ENCODE results near the gene LRRC9. TPM values are rescaled to one million over a fixed set of nuclear protein-coding genes. Genes with fewer than 3 reads are reported as not detected.

Gene LRRC9
- total RNA-seq, 4 donors from 2014 or later: under 0.01 to 0.11 TPM; not detected in 2

DNA sequence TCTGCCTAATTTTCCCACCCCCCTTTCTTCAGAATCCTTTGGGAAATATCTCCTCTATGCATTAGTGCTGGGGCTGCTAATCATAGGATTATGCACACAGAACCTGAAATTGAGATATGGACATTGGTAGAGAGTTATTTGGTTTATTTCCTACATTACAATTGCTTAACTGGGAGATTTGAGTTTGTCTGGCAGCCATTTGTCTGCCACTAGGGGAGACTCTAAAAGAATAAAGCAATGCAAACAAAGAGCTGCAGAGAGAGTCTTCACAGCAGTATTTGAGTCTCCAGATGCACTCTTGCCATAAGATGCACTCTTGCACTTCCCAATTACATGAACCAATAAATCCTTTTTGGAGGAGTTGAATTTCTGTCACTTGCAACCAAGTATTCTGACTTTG lies 159.8 kb downstream of the LRRC9 start:
- Histone ChIP-seq H3K4me3 (replicated peaks in 1 of 3) (no peak overlapping the region), H3K4me1 (no peaks in the 10 kb centered on the region), H3K27ac (no peak overlapping the region), H3K27me3 (no peaks in the 10 kb centered on the region), H3K9me3 (no peaks in the 10 kb centered on the region), H3K36me3 (no peaks in the 10 kb centered on the region)
- intact Hi-C loops (cut with DNase I): no loop called here
- TF ChIP-seq POLR2A (IDR thresholded peaks at IDR 0.05): no peak
- no peak for DNase-seq

- no peak overlapping the region for H3K4me3 ChIP-seq (replicated peaks in 1 of 3)
- DNase-seq: no peak
- intact Hi-C loops (cut with DNase I): no loop called here
- no peaks in the 10 kb centered on the region for H3K9me3 ChIP-seq
- no peaks in the 10 kb centered on the region for H3K36me3 ChIP-seq
- no peaks in the 10 kb centered on the region for H3K27me3 ChIP-seq
- TF ChIP-seq, protein P1, sequence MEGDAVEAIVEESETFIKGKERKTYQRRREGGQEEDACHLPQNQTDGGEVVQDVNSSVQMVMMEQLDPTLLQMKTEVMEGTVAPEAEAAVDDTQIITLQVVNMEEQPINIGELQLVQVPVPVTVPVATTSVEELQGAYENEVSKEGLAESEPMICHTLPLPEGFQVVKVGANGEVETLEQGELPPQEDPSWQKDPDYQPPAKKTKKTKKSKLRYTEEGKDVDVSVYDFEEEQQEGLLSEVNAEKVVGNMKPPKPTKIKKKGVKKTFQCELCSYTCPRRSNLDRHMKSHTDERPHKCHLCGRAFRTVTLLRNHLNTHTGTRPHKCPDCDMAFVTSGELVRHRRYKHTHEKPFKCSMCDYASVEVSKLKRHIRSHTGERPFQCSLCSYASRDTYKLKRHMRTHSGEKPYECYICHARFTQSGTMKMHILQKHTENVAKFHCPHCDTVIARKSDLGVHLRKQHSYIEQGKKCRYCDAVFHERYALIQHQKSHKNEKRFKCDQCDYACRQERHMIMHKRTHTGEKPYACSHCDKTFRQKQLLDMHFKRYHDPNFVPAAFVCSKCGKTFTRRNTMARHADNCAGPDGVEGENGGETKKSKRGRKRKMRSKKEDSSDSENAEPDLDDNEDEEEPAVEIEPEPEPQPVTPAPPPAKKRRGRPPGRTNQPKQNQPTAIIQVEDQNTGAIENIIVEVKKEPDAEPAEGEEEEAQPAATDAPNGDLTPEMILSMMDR (IDR thresholded peaks at IDR 0.05): no peak
- no peak for TF ChIP-seq POLR2A (IDR thresholded peaks at IDR 0.05)
- no peaks in the 10 kb centered on the region for H3K4me1 ChIP-seq
- no peak overlapping the region for H3K27ac ChIP-seq
These were observed 165.1 kb downstream of the LRRC9 start for GRCh38 chr14:60085085-60085484.

DNA sequence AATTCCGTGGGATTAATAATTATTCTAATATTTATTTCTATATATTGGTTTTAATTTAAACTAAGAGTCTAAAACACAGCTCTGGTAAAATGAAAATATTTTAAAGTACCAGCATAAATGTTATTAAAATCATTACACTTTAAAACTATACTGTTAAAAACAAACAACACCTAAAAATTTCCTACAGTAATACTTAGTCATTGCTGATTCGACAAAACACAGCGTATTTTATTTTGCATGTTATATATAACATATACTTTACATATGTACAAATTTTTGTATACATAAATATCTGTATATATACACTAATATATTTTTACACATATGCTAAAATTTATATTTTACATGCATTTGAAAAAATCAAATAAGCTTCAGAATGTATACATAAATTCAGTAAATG lies 165.7 kb downstream of the LRRC9 start:
- Histone ChIP-seq H3K27me3 (no peaks in the 10 kb centered on the region), H3K36me3 (no peaks in the 10 kb centered on the region), H3K9me3 (no peaks in the 10 kb centered on the region), H3K4me3 (replicated peaks in 1 of 3) (no peak overlapping the region), H3K4me1 (no peaks in the 10 kb centered on the region), H3K27ac (no peak overlapping the region)
- DNase-seq: no peak
- intact Hi-C loops (cut with DNase I): no loop called here
- 95 to 97% methylated on average over 3 of the region's 3 CpGs for WGBS, 2 donors
- TF ChIP-seq POLR2A (IDR thresholded peaks at IDR 0.05): no peak
- TF ChIP-seq, protein P1 (IDR thresholded peaks at IDR 0.05): no peak

DNA sequence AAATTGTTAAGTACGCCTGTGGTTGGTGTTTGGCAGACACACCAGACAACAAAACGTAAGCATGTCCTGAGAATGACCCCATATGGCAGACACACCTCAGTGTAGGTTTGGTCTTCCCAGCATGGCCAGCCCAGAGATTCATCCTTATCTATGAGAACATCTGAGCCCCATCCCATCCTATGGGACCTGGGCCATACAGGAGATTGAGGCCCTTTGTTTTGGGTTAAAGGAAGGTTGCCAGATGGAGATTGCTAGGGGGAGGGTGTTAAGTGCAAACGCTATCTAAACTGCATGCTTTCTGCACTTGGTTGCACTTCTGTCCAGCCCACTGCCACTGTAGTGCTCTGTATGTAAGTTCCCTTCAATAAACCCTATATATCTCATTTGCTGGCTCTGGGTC lies 167.7 kb downstream of the LRRC9 start:
- intact Hi-C loops (cut with DNase I): no loop called here
- no peak overlapping the region for H3K4me3 ChIP-seq (replicated peaks in 1 of 3)
- WGBS, 2 donors: 75 to 81% methylated on average over 3 of the region's 3 CpGs
- no peaks in the 10 kb centered on the region for H3K9me3 ChIP-seq
- TF ChIP-seq, protein P1 (IDR thresholded peaks at IDR 0.05): no peak
- TF ChIP-seq POLR2A (IDR thresholded peaks at IDR 0.05): no peak
- DNase-seq: no peak
- H3K36me3 ChIP-seq: no peaks in the 10 kb centered on the region
- H3K4me1 ChIP-seq: no peaks in the 10 kb centered on the region
- H3K27ac ChIP-seq: no peak overlapping the region
- H3K27me3 ChIP-seq: no peaks in the 10 kb centered on the region

- no peak for TF ChIP-seq POLR2A (IDR thresholded peaks at IDR 0.05)
- TF ChIP-seq, protein P1 (IDR thresholded peaks at IDR 0.05): no peak
- no peak for DNase-seq
- no peaks in the 10 kb centered on the region for H3K9me3 ChIP-seq
- intact Hi-C loops (cut with DNase I): no loop called here
- H3K27ac ChIP-seq: no peak overlapping the region
- WGBS, 2 donors: 61 to 64% methylated on average over 4 of the region's 4 CpGs
- peaks cover 12 to 14% of the 10 kb centered on the region in 2 donors for H3K4me1 ChIP-seq
- no peak overlapping the region for H3K4me3 ChIP-seq (replicated peaks in 1 of 3)
- H3K27me3 ChIP-seq: no peaks in the 10 kb centered on the region
- H3K36me3 ChIP-seq: no peaks in the 10 kb centered on the region
These were observed 169.3 kb downstream of the LRRC9 start for GRCh38 chr14:60089221-60089620.
